B cell (primary cell): ENCODE data around the gene HOOK2.

ENCODE experiments used
- CTCF ChIP-seq: fragments of 200-600 bp; IDR thresholded peaks from one replicate; pipeline ENCODE4 v1.8.0; 2022; ENCODE audit warnings: antibody characterized with exemption, mild to moderate bottlenecking
- EZH2 ChIP-seq: IDR thresholded peaks from 2 replicates; pipeline ENCODE4 v1.6.1; 2012; ENCODE audit warnings: borderline replicate concordance, low read depth, mild to moderate bottlenecking, moderate library complexity, low read length; ENCODE audit not compliant: insufficient read depth, poor library complexity, severe bottlenecking

- TF ChIP-seq CTCF (no peak), EZH2 (no peak)
Observed at GRCh38 chr19:12783291-12783848, 8.0 kb upstream of the HOOK2 start.
